ENCODE results near the gene HSPA12A.

- TF ChIP-seq CREB5 (CRISPR knock-in tag; IDR thresholded peaks at IDR 0.05) (no peak), POLR2A (conservative IDR thresholded peaks at IDR 0.05) (no peak), CBX1 (IDR thresholded peaks at IDR 0.05; ENCODE audit: low read depth) (no peak), BRF1 (IDR thresholded peaks at IDR 0.05; ENCODE audit: borderline replicate concordance, extremely low read depth, insufficient read length) (no peak), PHF8 (IDR thresholded peaks at IDR 0.05; ENCODE audit: borderline replicate concordance, low read length) (no peak)
- TF ChIP-seq, protein P1, sequence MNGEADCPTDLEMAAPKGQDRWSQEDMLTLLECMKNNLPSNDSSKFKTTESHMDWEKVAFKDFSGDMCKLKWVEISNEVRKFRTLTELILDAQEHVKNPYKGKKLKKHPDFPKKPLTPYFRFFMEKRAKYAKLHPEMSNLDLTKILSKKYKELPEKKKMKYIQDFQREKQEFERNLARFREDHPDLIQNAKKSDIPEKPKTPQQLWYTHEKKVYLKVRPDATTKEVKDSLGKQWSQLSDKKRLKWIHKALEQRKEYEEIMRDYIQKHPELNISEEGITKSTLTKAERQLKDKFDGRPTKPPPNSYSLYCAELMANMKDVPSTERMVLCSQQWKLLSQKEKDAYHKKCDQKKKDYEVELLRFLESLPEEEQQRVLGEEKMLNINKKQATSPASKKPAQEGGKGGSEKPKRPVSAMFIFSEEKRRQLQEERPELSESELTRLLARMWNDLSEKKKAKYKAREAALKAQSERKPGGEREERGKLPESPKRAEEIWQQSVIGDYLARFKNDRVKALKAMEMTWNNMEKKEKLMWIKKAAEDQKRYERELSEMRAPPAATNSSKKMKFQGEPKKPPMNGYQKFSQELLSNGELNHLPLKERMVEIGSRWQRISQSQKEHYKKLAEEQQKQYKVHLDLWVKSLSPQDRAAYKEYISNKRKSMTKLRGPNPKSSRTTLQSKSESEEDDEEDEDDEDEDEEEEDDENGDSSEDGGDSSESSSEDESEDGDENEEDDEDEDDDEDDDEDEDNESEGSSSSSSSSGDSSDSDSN (IDR thresholded peaks at IDR 0.05; ENCODE audit: borderline replicate concordance in 1 of 2, low read depth in 2 of 2, low read length in 2 of 2): no peak
These were observed 5.0 kb upstream of the HSPA12A start for GRCh38 chr10:116747325-116747724.

Data from K562 (cell line).